K562 (cell line): ENCODE data around the gene ZSWIM1. TPM values are rescaled to one million over a fixed set of nuclear protein-coding genes. Genes with fewer than 3 reads are reported as not detected.

Experiments used
- ATAC-seq: fragments of 200-7000 bp; cut with Tn5 transposase; 3 replicates; pipeline ENCODE4 v1.9.1; 2020; ENCODE audit warnings: moderate library complexity
- BruUV-seq: library from RNA; stranded (reverse); fragments of 400-500 nt; replicated peaks from 2 replicates; lab custom pipeline; 2021; lab: Mats Ljungman, UMichigan
- CTCF ChIA-PET: fragments of 300-600 bp; formaldehyde crosslinking; extraction: SDS; loops from one replicate; lab custom pipeline; 2021; ENCODE audit warnings: low intra/inter-chr PET ratio; lab: Yijun Ruan, JAX
- POLR2A ChIA-PET: fragments of 300-600, 350-650 bp; sonication (Branson Sonifier 250); formaldehyde crosslinking; extraction: SDS; loops from one replicate; lab custom pipeline; 2021; ENCODE audit warnings: antibody characterized with exemption, inconsistent platforms; lab: Yijun Ruan, JAX
- DNase-seq, 4 experiments: peaks; one replicate each; pipeline versions ENCODE4 v3.0.0 to v3.0.0-alpha.2; 2011 to 2018; ENCODE audit warnings: low spot score in 3 of 4, mixed read lengths in 3 of 4; ENCODE audit errors: extremely low read depth in 1 of 4
- FAIRE-seq: peaks from 2 replicates; lab custom pipeline; 2011; peaks lifted over from hg19 to GRCh38; lab: Jason Lieb, UNC
- H2AFZ ChIP-seq: 2 replicates; pipeline ENCODE4 v1.6.0; 2011; ENCODE audit warnings: low read depth, low read length, control low read depth, inconsistent platforms
- H3K27ac ChIP-seq: fragments of 200-600 bp; 3 replicates; pipeline ENCODE4 v1.8.0; 2011; ENCODE audit warnings: low read depth, mild to moderate bottlenecking, control low read depth, inconsistent platforms, low read length, moderate library complexity, mixed read lengths; ENCODE audit errors: extremely low read depth
- H3K27me3 ChIP-seq, 2 experiments: fragments of 300-600 bp in 1 of 2; 2 replicates in 1 of 2; 3 replicates in 1 of 2; pipeline versions ENCODE4 v1.6.0 to v1.8.0; 2011; ENCODE audit warnings: inconsistent platforms in 2 of 2, low read length in 2 of 2, mild to moderate bottlenecking in 1 of 2, mixed read lengths in 1 of 2, moderate library complexity in 1 of 2; ENCODE audit not compliant: control insufficient read depth in 2 of 2, insufficient read depth in 2 of 2
- H3K36me3 ChIP-seq: fragments of 300-600 bp; 3 replicates; pipeline ENCODE4 v1.8.0; 2011; ENCODE audit warnings: mild to moderate bottlenecking, low read length, inconsistent platforms; ENCODE audit not compliant: control insufficient read depth, insufficient read depth
- H3K4me1 ChIP-seq, 2 experiments: fragments of 200-600 bp in 1 of 2; replicated peaks in 1 of 2; 2 replicates in 1 of 2; 3 replicates in 1 of 2; pipeline versions ENCODE4 v1.5.1 to v1.8.0; 2011; ENCODE audit warnings: inconsistent platforms in 2 of 2, low read length in 2 of 2, mild to moderate bottlenecking in 1 of 2, mixed read lengths in 1 of 2, moderate library complexity in 1 of 2; ENCODE audit not compliant: control insufficient read depth in 2 of 2, insufficient read depth in 2 of 2
- H3K4me2 ChIP-seq: 2 replicates; pipeline ENCODE4 v1.6.1; 2011; ENCODE audit warnings: low read length, control low read depth, inconsistent platforms, mixed read lengths; ENCODE audit not compliant: insufficient read depth
- H3K4me3 ChIP-seq: fragments of 200-600 bp; sonication (generic), shearing (Covaris generic); 2 replicates; pipeline ENCODE4 v1.5.1; 2016; ENCODE audit warnings: control low read depth, inconsistent platforms
- H3K79me2 ChIP-seq: fragments of 200-600 bp; 3 replicates; pipeline ENCODE4 v1.8.0; 2011; ENCODE audit warnings: low read length, inconsistent platforms; ENCODE audit not compliant: control insufficient read depth, insufficient read depth
- H3K9ac ChIP-seq, 2 experiments: 2 replicates each; pipeline versions ENCODE4 v1.6.0 to v1.6.1; 2011; ENCODE audit warnings: low read depth in 2 of 2, low read length in 2 of 2, control low read depth in 1 of 2, inconsistent platforms in 1 of 2, mild to moderate bottlenecking in 1 of 2, mixed read lengths in 1 of 2; ENCODE audit not compliant: insufficient read depth in 1 of 2
- H3K9me1 ChIP-seq: one replicate; pipeline ENCODE4 v1.6.0; 2011; ENCODE audit warnings: inconsistent platforms, mild to moderate bottlenecking, low read length, moderate library complexity; ENCODE audit not compliant: control insufficient read depth, insufficient read depth
- H3K9me3 ChIP-seq: replicated peaks from 2 replicates; pipeline ENCODE4 v1.5.1; 2011; ENCODE audit warnings: low read depth, low read length, inconsistent platforms; ENCODE audit not compliant: control insufficient read depth, insufficient read depth
- H4K20me1 ChIP-seq: replicated peaks from 2 replicates; pipeline ENCODE4 v1.6.1; 2011; ENCODE audit warnings: low read length, inconsistent platforms, mixed read lengths; ENCODE audit not compliant: control insufficient read depth, insufficient read depth
- BRD4 ChIP-seq: fragments of 200-600 bp; sonication (generic); IDR thresholded peaks from 2 replicates; pipeline ENCODE4 v1.6.1; 2017; ENCODE audit warnings: inconsistent platforms
- GABPA ChIP-seq: fragments of 200-800 bp; sonication (Bioruptor generic); conservative IDR thresholded peaks from 2 replicates; pipeline ENCODE4 v1.6.1; 2016; ENCODE audit warnings: low read depth, missing genetic modification characterization, missing compliant biosample characterization
- GABPB2 ChIP-seq: fragments of 250-450 bp; sonication (Bioruptor Pico); conservative IDR thresholded peaks from 2 replicates; pipeline ENCODE4 v1.5.1; 2021; ENCODE audit warnings: mild to moderate bottlenecking
- GATAD2A ChIP-seq: fragments of 450-650 bp; IDR thresholded peaks from 2 replicates; pipeline ENCODE4 v1.6.1; 2017
- MEIS2 ChIP-seq: fragments of 450-650 bp; IDR thresholded peaks from 2 replicates; pipeline ENCODE4 v1.6.1; 2014; ENCODE audit warnings: mild to moderate bottlenecking; ENCODE audit not compliant: partially characterized antibody
- NBN ChIP-seq: fragments of 450-650 bp; IDR thresholded peaks from 2 replicates; pipeline ENCODE4 v1.6.1; 2016; ENCODE audit warnings: low read depth, mild to moderate bottlenecking
- NR3C1 ChIP-seq: sonication (generic); formaldehyde crosslinking; IDR thresholded peaks from 2 replicates; pipeline ENCODE4 v1.8.1; 2022; ENCODE audit warnings: missing genetic modification reagents
- VEZF1 ChIP-seq: fragments of 200-800 bp; sonication (Bioruptor generic); IDR thresholded peaks from 2 replicates; pipeline ENCODE4 v1.6.1; 2017; ENCODE audit warnings: missing genetic modification characterization, missing compliant biosample characterization
- ZKSCAN1 ChIP-seq: fragments of 150-350 bp; IDR thresholded peaks from 2 replicates; pipeline ENCODE4 v1.6.1; 2016; ENCODE audit warnings: low read depth, low read length
- ZNF133 ChIP-seq: fragments of 250-450 bp; sonication (Bioruptor Pico); IDR thresholded peaks from 2 replicates; pipeline ENCODE4 v1.4.0; 2020; ENCODE audit warnings: mild to moderate bottlenecking
- WGBS: fragments of 100-300 bp; shearing (Covaris generic); methylation state at CpG from one replicate; pipeline ENCODE4 v1.1.6; 2016; ENCODE audit warnings: low coverage, mixed read lengths; ENCODE audit not compliant: insufficient coverage; ENCODE audit errors: missing lambda C conversion rate; 5-methylcytosine and 5-hydroxymethylcytosine counted together
- in situ Hi-C: fragments of 300-500 bp; cut with MboI; formaldehyde crosslinking; loops from 4 replicates; pipeline ENCODE4 v1.15.0; 2018; ENCODE audit warnings: inconsistent platforms, mixed read lengths
- intact Hi-C: fragments of 100-400 bp; cut with micrococcal nuclease; formaldehyde crosslinking; loops from 2 replicates; pipeline ENCODE4 v1.14.2; 2022
- polyA plus RNA-seq, 8 experiments: library from polyadenylated mRNA; depleted of rRNA in 4 of 8; stranded (reverse) in 5 of 8; unstranded in 3 of 8; fragments of >200 nt; fragmentation: Nextera tagmentation in 2 of 8; fragmentation: Illumina TruSeq in 1 of 8; extraction: Ambion mirVana in 2 of 8; extraction: Trizol in 1 of 8; gene quantifications; 2 replicates each; pipeline versions ENCODE4 v1.2.1 to v1.2.3, GENCODE V29; 2011 to 2014; ENCODE audit warnings: inconsistent platforms in 1 of 8, missing spikeins in 1 of 8
- total RNA-seq, 7 experiments: library from RNA; depleted of rRNA in 6 of 7; stranded (reverse); fragments of >200 nt in 6 of 7; fragmentation: Illumina TruSeq in 2 of 7; extraction: Trizol in 2 of 7; gene quantifications; 2 replicates each; pipeline versions ENCODE4 v1.2.1 to v1.2.3, GENCODE V29; 2011 to 2021; ENCODE audit warnings: low replicate concordance in 1 of 7

Gene ZSWIM1
- total and polyA plus RNA-seq, 9 of the 15 experiments (the other 6 are each of a cell fraction or from before 2014, with no cell fraction given), result 2.5 to 15.6 (median 9.5) TPM

- intact Hi-C loops, result no loop called here
- H3K36me3 ChIP-seq, result no peaks in the 10 kb centered on the region
- TF ChIP-seq GABPA (tag), result no peak
- TF ChIP-seq GABPB2 (CRISPR knock-in tag), result no peak
- TF ChIP-seq VEZF1 (CRISPR knock-in tag), result no peak
- TF ChIP-seq NBN, result no peak
- no peak for TF ChIP-seq ZNF133 (CRISPR knock-in tag)
- no peak for TF ChIP-seq MEIS2
- no peak for TF ChIP-seq GATAD2A
- no peak for TF ChIP-seq ZKSCAN1
- no peak for TF ChIP-seq BRD4
- TF ChIP-seq NR3C1 (CRISPR knock-in tag), result no peak
- POLR2A ChIA-PET, result interaction anchor here (0.7 to 1.7 kb wide), 5 partner anchors 9 to 70 kb away, joined by 3 to 7 read pairs (median 6); partner anchors contain the start of gene ZSWIM1
- in situ Hi-C loops, result no loop called here
- no peaks in the 10 kb centered on the region for H3K27me3 ChIP-seq
- no peak overlapping the region for H3K27ac ChIP-seq
- peak; percentile 59; the same call in 2 of the 3 replicates for ATAC-seq
- H2AFZ ChIP-seq, result no peak overlapping the region
- H3K9ac ChIP-seq, result no peak overlapping the region
- no peak for FAIRE-seq
- no peaks in the 10 kb centered on the region for H3K9me3 ChIP-seq
- H3K79me2 ChIP-seq, result no peaks in the 10 kb centered on the region
- CTCF ChIA-PET, result no interaction called here
- H3K9me1 ChIP-seq, result no peaks in the 10 kb centered on the region
- WGBS, result 51% methylated on average over 7 of the region's 7 CpGs
- H4K20me1 ChIP-seq, result no peaks in the 10 kb centered on the region
- BruUV-seq, result no TSS peak
- H3K4me3 ChIP-seq, result no peak overlapping the region
- H3K4me1 ChIP-seq, result peaks cover 0 to 12% of the 10 kb centered on the region in 2 experiments; a peak in 3 of 5 replicates
- no peak for DNase-seq
- no peak overlapping the region for H3K4me2 ChIP-seq
Measured at GRCh38 chr20:45863543-45864470, 17.2 kb upstream of the ZSWIM1 start.
